B cell (primary cell): Measurements from ENCODE around the gene PHC2. TPM values are rescaled to one million over a fixed set of nuclear protein-coding genes. Genes with fewer than 3 reads are reported as not detected.

ENCODE experiments used
- ATAC-seq: fragments of 200-7000 bp; cut with Tn5 transposase; one replicate; pipeline ENCODE4 v1.10.0; 2021; ENCODE audit warnings: low read depth, mild to moderate bottlenecking, moderate number of reproducible peaks, moderate library complexity
- CTCF ChIA-PET: fragments of 350-600 bp; sonication (Branson Sonifier 250); formaldehyde crosslinking; loops from one replicate; lab custom pipeline; 2021; ENCODE audit warnings: antibody characterized with exemption, inconsistent platforms; lab: Charles Lee
- POLR2A ChIA-PET: fragments of 350-600 bp; sonication (Branson Sonifier 250); formaldehyde crosslinking; loops from one replicate; lab custom pipeline; 2021; ENCODE audit warnings: antibody characterized with exemption; lab: Charles Lee
- DNase-seq: peaks from one replicate; pipeline ENCODE4 v3.0.0; 2013
- H2AFZ ChIP-seq: 2 replicates; pipeline ENCODE4 v1.6.1; 2012; ENCODE audit warnings: mild to moderate bottlenecking, low read depth, low read length; ENCODE audit not compliant: insufficient read depth, poor library complexity, severe bottlenecking
- H3K27ac ChIP-seq, 2 donors: 1 replicate in 1 of 2; 2 replicates in 1 of 2; pipeline ENCODE4 v1.5.1; 2012 to 2013; ENCODE audit warnings: low read length in 2 of 2, mild to moderate bottlenecking in 2 of 2, moderate library complexity in 1 of 2
- H3K27me3 ChIP-seq, 4 experiments: fragments of 200-600 bp in 1 of 4; sonication (generic) in 1 of 4; replicated peaks in 1 of 4; 1 replicate in 2 of 4; 2 replicates in 2 of 4; pipeline versions ENCODE4 v1.6.1 to v1.7.0; 2013 to 2016; ENCODE audit warnings: low read length in 3 of 4, mild to moderate bottlenecking in 2 of 4, mixed read lengths in 1 of 4, moderate library complexity in 1 of 4; ENCODE audit not compliant: insufficient read depth in 4 of 4, control insufficient read depth in 3 of 4; ENCODE audit errors: control extremely low read depth in 1 of 4
- H3K36me3 ChIP-seq, 2 experiments: replicated peaks in 1 of 2; 1 replicate in 1 of 2; 2 replicates in 1 of 2; pipeline versions ENCODE4 v1.6.1 to v1.7.1; 2013; ENCODE audit warnings: low read length in 1 of 2; ENCODE audit not compliant: insufficient read depth in 2 of 2, control insufficient read depth in 1 of 2; ENCODE audit errors: control extremely low read depth in 1 of 2, extremely low read depth in 1 of 2
- H3K4me1 ChIP-seq, 2 donors: fragments of 200-600 bp in 1 of 2; sonication (generic) in 1 of 2; 1 replicate in 1 of 2; 2 replicates in 1 of 2; pipeline versions ENCODE4 v1.5.1 to v1.6.1; 2013 to 2017; ENCODE audit warnings: low read length in 2 of 2; ENCODE audit not compliant: control insufficient read depth in 2 of 2, insufficient read depth in 2 of 2
- H3K4me2 ChIP-seq: replicated peaks from 2 replicates; pipeline ENCODE3; 2012; ENCODE audit warnings: mild to moderate bottlenecking, low read depth, low read length; ENCODE audit not compliant: poor library complexity, severe bottlenecking
- H3K4me3 ChIP-seq, 5 experiments: fragments of 200-600 bp in 1 of 5; sonication (generic) in 1 of 5; 1 replicate in 3 of 5; 2 replicates in 2 of 5; pipeline versions ENCODE4 v1.5.1 to v1.7.0; 2011 to 2016; ENCODE audit warnings: low read length in 4 of 5, mild to moderate bottlenecking in 4 of 5, low read depth in 2 of 5, control low read depth in 1 of 5, moderate library complexity in 1 of 5; ENCODE audit not compliant: insufficient read depth in 1 of 5; ENCODE audit errors: control extremely low read depth in 1 of 5, extremely low read depth in 1 of 5
- H3K79me2 ChIP-seq: fragments of 200-600 bp; sonication (generic); one replicate; pipeline ENCODE4 v1.6.0; 2016; ENCODE audit warnings: low read length; ENCODE audit not compliant: control insufficient read depth, insufficient read depth
- H3K9ac ChIP-seq: fragments of 200-600 bp; sonication (generic); 2 replicates; pipeline ENCODE4 v1.6.1; 2017; ENCODE audit warnings: mild to moderate bottlenecking, low read length, moderate library complexity
- H3K9me3 ChIP-seq, 3 donors: one replicate each; pipeline versions ENCODE4 v1.6.1 to v1.7.1; 2013; ENCODE audit warnings: low read length in 2 of 3; ENCODE audit not compliant: control insufficient read depth in 2 of 3, insufficient read depth in 1 of 3; ENCODE audit errors: control extremely low read depth in 1 of 3
- H4K20me1 ChIP-seq: 2 replicates; pipeline ENCODE4 v1.6.0; 2012; ENCODE audit warnings: mild to moderate bottlenecking, low read length; ENCODE audit not compliant: insufficient read depth, control insufficient read depth, poor library complexity, severe bottlenecking
- H3K27ac Mint-ChIP-seq: one replicate; pipeline ENCODE4 v1.8.0; 2021; ENCODE audit warnings: mixed read lengths
- H3K27me3 Mint-ChIP-seq: one replicate; pipeline ENCODE4 v1.8.0; 2021; ENCODE audit warnings: mixed read lengths
- H3K4me1 Mint-ChIP-seq: one replicate; pipeline ENCODE4 v1.8.0; 2021; ENCODE audit warnings: mixed read lengths
- H3K4me3 Mint-ChIP-seq: one replicate; pipeline ENCODE4 v1.8.0; 2021; ENCODE audit warnings: mixed read lengths
- H3K9me3 Mint-ChIP-seq: one replicate; pipeline ENCODE4 v1.8.0; 2022; ENCODE audit warnings: mixed read lengths; ENCODE audit not compliant: insufficient read depth
- CTCF ChIP-seq: fragments of 200-600 bp; IDR thresholded peaks from one replicate; pipeline ENCODE4 v1.8.0; 2022; ENCODE audit warnings: antibody characterized with exemption, mild to moderate bottlenecking
- EZH2 ChIP-seq: IDR thresholded peaks from 2 replicates; pipeline ENCODE4 v1.6.1; 2012; ENCODE audit warnings: borderline replicate concordance, low read depth, mild to moderate bottlenecking, moderate library complexity, low read length; ENCODE audit not compliant: insufficient read depth, poor library complexity, severe bottlenecking
- WGBS: methylation state at CpG from one replicate; pipeline ENCODE4 v1.1.5; 2013; ENCODE audit warnings: missing lambda C conversion rate; ENCODE audit not compliant: insufficient coverage; 5-methylcytosine and 5-hydroxymethylcytosine counted together
- intact Hi-C: fragments of 100-400 bp; cut with micrococcal nuclease; formaldehyde crosslinking; loops from one replicate; pipeline ENCODE4 v1.10.0; 2022
- polyA plus RNA-seq: library from polyadenylated mRNA; depleted of rRNA; stranded (reverse); fragments of >200 nt; gene quantifications from 2 replicates; pipeline ENCODE4 v1.2.3, GENCODE V29; 2012
- total RNA-seq, 2 donors: library from RNA; stranded (reverse); fragments of 120-200 nt in 1 of 2; gene quantifications; 1 replicate in 1 of 2; 2 replicates in 1 of 2; pipeline versions ENCODE4 v1.2.3 to v1.2.4, GENCODE V29; 2013 to 2022

PHC2 gene
- total and polyA plus RNA-seq, 2 donors (not counting 1 experiment from before 2014, with no cell fraction given): 23.1 to 23.4 TPM

GRCh38 chr1:33336580-33336979 lies 94.3 kb downstream of the PHC2 start:
- Mint-ChIP-seq H3K27ac (no peak overlapping the region), H3K9me3 (no peaks in the 10 kb centered on the region), H3K4me1 (peaks cover 16% of the 10 kb centered on the region), H3K27me3 (no peaks in the 10 kb centered on the region), H3K4me3 (no peak overlapping the region)
- H3K9ac ChIP-seq: no peak overlapping the region
- peaks cover 0 to 30% of the 10 kb centered on the region in 2 experiments for H3K36me3 ChIP-seq
- ATAC-seq (no peak), DNase-seq (no peak)
- POLR2A ChIA-PET: no interaction called here
- CTCF ChIA-PET: interaction anchor here (1.4 kb wide), 1 partner anchor 41 kb away, joined by 8 read pairs; no protein-coding TSS in a partner anchor
- WGBS: 100% methylated on average over 4 of the region's 9 CpGs
- no peaks in the 10 kb centered on the region for H3K27me3 ChIP-seq
- H2AFZ ChIP-seq: no peak overlapping the region
- no peak overlapping the region for H3K4me3 ChIP-seq
- intact Hi-C loops: no loop called here
- no peak overlapping the region for H3K4me2 ChIP-seq
- no peaks in the 10 kb centered on the region for H3K9me3 ChIP-seq
- no peak for TF ChIP-seq EZH2
- no peak for TF ChIP-seq CTCF
- H3K79me2 ChIP-seq: peaks cover 44% of the 10 kb centered on the region
- peaks cover 74% of the 10 kb centered on the region for H4K20me1 ChIP-seq
- no peak overlapping the region for H3K27ac ChIP-seq
- H3K4me1 ChIP-seq: peaks cover 4 to 5% of the 10 kb centered on the region in 2 donors

GRCh38 chr1:33335020-33335419 lies 95.9 kb downstream of the PHC2 start:
- intact Hi-C loops: no loop called here
- Histone ChIP-seq H3K4me3 (no peak overlapping the region), H3K36me3 (peaks cover 0 to 45% of the 10 kb centered on the region in 2 experiments), H3K27me3 (no peaks in the 10 kb centered on the region), H3K4me1 (peaks cover 5 to 7% of the 10 kb centered on the region in 2 donors), H3K27ac (no peak overlapping the region), H2AFZ (no peak overlapping the region), H3K9me3 (no peaks in the 10 kb centered on the region), H4K20me1 (peaks cover 63% of the 10 kb centered on the region), H3K79me2 (peaks cover 29% of the 10 kb centered on the region), H3K4me2 (no peak overlapping the region), H3K9ac (no peak overlapping the region)
- H3K27me3 Mint-ChIP-seq: no peaks in the 10 kb centered on the region
- peaks cover 9% of the 10 kb centered on the region for H3K4me1 Mint-ChIP-seq
- CTCF ChIA-PET: no interaction called here
- TF ChIP-seq EZH2: no peak
- no peak for TF ChIP-seq CTCF
- H3K4me3 Mint-ChIP-seq: no peak overlapping the region
- H3K9me3 Mint-ChIP-seq: no peaks in the 10 kb centered on the region
- no peak overlapping the region for H3K27ac Mint-ChIP-seq
- no peak for DNase-seq
- POLR2A ChIA-PET: no interaction called here
- no peak for ATAC-seq
- 33% methylated on average over 3 of the region's 4 CpGs for WGBS
